Common myeloid progenitor, CD34-positive (primary cell): ENCODE measurements around the gene RCOR1.

Experiments used
- CTCF ChIA-PET: fragments of 350-600 bp; sonication (Branson Sonifier 250); formaldehyde crosslinking; loops from one replicate; lab custom pipeline; 2021; ENCODE audit warnings: antibody characterized with exemption; lab: Charles Lee
- POLR2A ChIA-PET: fragments of 350-600 bp; sonication (Branson Sonifier 250); formaldehyde crosslinking; loops from one replicate; lab custom pipeline; 2021; ENCODE audit warnings: antibody characterized with exemption; lab: Charles Lee
- DNase-seq, 3 donors: peaks; one replicate each; pipeline versions ENCODE4 v3.0.0 to v3.0.0-alpha.2; 2013
- H3K27ac ChIP-seq, 2 experiments: 1 replicate in 1 of 2; 2 replicates in 1 of 2; pipeline ENCODE4 v1.7.0; 2013; ENCODE audit warnings: inconsistent platforms in 2 of 2, low read length in 2 of 2, mild to moderate bottlenecking in 2 of 2, low read depth in 1 of 2, moderate library complexity in 1 of 2; ENCODE audit not compliant: severe bottlenecking in 2 of 2, insufficient read depth in 1 of 2, poor library complexity in 1 of 2
- H3K27me3 ChIP-seq, 5 experiments: replicated peaks in 2 of 5; 1 replicate in 3 of 5; 2 replicates in 2 of 5; pipeline versions ENCODE4 v1.6.1 to v1.7.0; 2013; ENCODE audit warnings: low read length in 4 of 5, mild to moderate bottlenecking in 2 of 5, moderate library complexity in 2 of 5, inconsistent platforms in 1 of 5; ENCODE audit not compliant: insufficient read depth in 5 of 5, control insufficient read depth in 4 of 5
- H3K36me3 ChIP-seq, 4 experiments: 1 replicate in 2 of 4; 2 replicates in 2 of 4; pipeline versions ENCODE4 v1.6.1 to v1.7.0; 2013; ENCODE audit warnings: low read length in 3 of 4, control low read depth in 1 of 4, mild to moderate bottlenecking in 1 of 4; ENCODE audit not compliant: control insufficient read depth in 4 of 4, insufficient read depth in 4 of 4
- H3K4me1 ChIP-seq, 4 experiments: 1 replicate in 3 of 4; 2 replicates in 1 of 4; pipeline versions ENCODE4 v1.6.1 to v1.7.1; 2013; ENCODE audit warnings: low read length in 3 of 4, mild to moderate bottlenecking in 3 of 4, control low read depth in 1 of 4, inconsistent platforms in 1 of 4, moderate library complexity in 1 of 4; ENCODE audit not compliant: control insufficient read depth in 4 of 4, insufficient read depth in 4 of 4; ENCODE audit errors: control extremely low read depth in 1 of 4
- H3K4me3 ChIP-seq, 7 experiments: 1 replicate in 4 of 7; 2 replicates in 3 of 7; pipeline versions ENCODE4 v1.5.1 to v1.7.0; 2013; ENCODE audit warnings: mild to moderate bottlenecking in 7 of 7, low read length in 6 of 7, moderate library complexity in 6 of 7, inconsistent platforms in 2 of 7, low read depth in 2 of 7, control low read depth in 1 of 7; ENCODE audit not compliant: insufficient read depth in 4 of 7, control insufficient read depth in 1 of 7; ENCODE audit errors: extremely low read depth in 1 of 7
- H3K9me3 ChIP-seq, 5 experiments: 1 replicate in 4 of 5; 2 replicates in 1 of 5; pipeline versions ENCODE4 v1.6.1 to v1.7.1; 2013; ENCODE audit warnings: low read length in 4 of 5, mild to moderate bottlenecking in 2 of 5, inconsistent platforms in 1 of 5, low read depth in 1 of 5, moderate library complexity in 1 of 5; ENCODE audit not compliant: control insufficient read depth in 4 of 5, insufficient read depth in 2 of 5; ENCODE audit errors: control extremely low read depth in 1 of 5
- WGBS: methylation state at CpG from one replicate; pipeline ENCODE4 v1.1.5; 2013; ENCODE audit not compliant: insufficient coverage; 5-methylcytosine and 5-hydroxymethylcytosine counted together

Gene RCOR1

GRCh38 chr14:102625564-102626296 lies 33.3 kb downstream of the RCOR1 start:
- ChIA-PET POLR2A (no interaction called here), CTCF (interaction anchor here (0.6 to 2.0 kb wide), 7 partner anchors 11 to 101 kb away, joined by 3 to 7 read pairs (median 4); no protein-coding TSS in a partner anchor)
- Histone ChIP-seq H3K4me3 (no peak overlapping the region), H3K27ac (peak overlapping the region in 1 of 2 experiments; percentile 16), H3K4me1 (peaks cover 9 to 38% (median 23%) of the 10 kb centered on the region in 4 experiments), H3K27me3 (no peaks in the 10 kb centered on the region), H3K9me3 (no peaks in the 10 kb centered on the region), H3K36me3 (peaks cover 0 to 9% (median 0%) of the 10 kb centered on the region in 4 experiments)
- no peak for DNase-seq
- WGBS = 93% methylated on average over 5 of the region's 6 CpGs

GRCh38 chr14:102626530-102626929 lies 34.1 kb downstream of the RCOR1 start:
- ChIA-PET POLR2A (no interaction called here), CTCF (interaction anchor here (0.6 to 2.0 kb wide), 7 partner anchors 12 to 102 kb away, joined by 3 to 7 read pairs (median 4); no protein-coding TSS in a partner anchor)
- DNase-seq = no peak
- WGBS = no CpG with 5 or more reads among the region's 1 CpG
- Histone ChIP-seq H3K4me1 (peaks cover 9 to 37% (median 22%) of the 10 kb centered on the region in 4 experiments), H3K9me3 (no peaks in the 10 kb centered on the region), H3K27ac (no peak overlapping the region), H3K27me3 (no peaks in the 10 kb centered on the region), H3K36me3 (peaks cover 0 to 10% (median 2%) of the 10 kb centered on the region in 4 experiments), H3K4me3 (no peak overlapping the region)

GRCh38 chr14:102629011-102629444 lies 36.6 kb downstream of the RCOR1 start:
- DNase-seq = peak; percentile 74 to 90 (median 76)
- Histone ChIP-seq H3K27me3 (no peaks in the 10 kb centered on the region), H3K9me3 (no peaks in the 10 kb centered on the region), H3K4me1 (peaks cover 9 to 33% (median 16%) of the 10 kb centered on the region in 4 experiments), H3K27ac (peak overlapping the region in 1 of 2 experiments; percentile 38), H3K36me3 (peaks cover 0 to 10% (median 3%) of the 10 kb centered on the region in 4 experiments), H3K4me3 (no peak overlapping the region)
- ChIA-PET CTCF (interaction anchor here (0.6 to 2.2 kb wide), 11 partner anchors 12 to 191 kb away, joined by 3 to 9 read pairs (median 3); no protein-coding TSS in a partner anchor), POLR2A (interaction anchor here (0.6 to 1.0 kb wide), 5 partner anchors 9 to 185 kb away, joined by 3 to 4 read pairs (median 3); no protein-coding TSS in a partner anchor)
- WGBS = 67% methylated on average over 5 of the region's 8 CpGs

- 100% methylated on average over 1 of the region's 3 CpGs for WGBS
- H3K27ac ChIP-seq = peak overlapping the region in 1 of 2 experiments; percentile 56
- no peak overlapping the region for H3K4me3 ChIP-seq
- DNase-seq = peak in 2 of 3 donors; percentile 38 to 66
- H3K27me3 ChIP-seq = no peaks in the 10 kb centered on the region
- H3K4me1 ChIP-seq = peaks cover 9 to 31% (median 16%) of the 10 kb centered on the region in 4 experiments
- H3K9me3 ChIP-seq = no peaks in the 10 kb centered on the region
- ChIA-PET POLR2A (interaction anchor here (0.9 to 1.0 kb wide), 4 partner anchors 10 to 38 kb away, joined by 3 to 4 read pairs (median 4); no protein-coding TSS in a partner anchor), CTCF (interaction anchor here (0.6 to 2.2 kb wide), 11 partner anchors 11 to 192 kb away, joined by 3 to 9 read pairs (median 4); no protein-coding TSS in a partner anchor)
- peaks cover 0 to 7% (median 3%) of the 10 kb centered on the region in 4 experiments for H3K36me3 ChIP-seq
Observed at GRCh38 chr14:102629808-102630350, 37.4 kb downstream of the RCOR1 start.

- ChIA-PET POLR2A (no interaction called here), CTCF (interaction anchor here (1.4 to 2.2 kb wide), 3 partner anchors 10 to 40 kb away, joined by 4 to 9 read pairs (median 5); no protein-coding TSS in a partner anchor)
- 97% methylated on average over 3 of the region's 5 CpGs for WGBS
Observed at GRCh38 chr14:102630405-102630804, 38.0 kb downstream of the RCOR1 start.

GRCh38 chr14:102630881-102631280 lies 38.4 kb downstream of the RCOR1 start:
- DNase-seq = no peak
- Histone ChIP-seq H3K9me3 (no peaks in the 10 kb centered on the region), H3K27me3 (no peaks in the 10 kb centered on the region), H3K27ac (no peak overlapping the region), H3K4me1 (peaks cover 9 to 31% (median 15%) of the 10 kb centered on the region in 4 experiments), H3K36me3 (peaks cover 0 to 7% (median 3%) of the 10 kb centered on the region in 4 experiments), H3K4me3 (no peak overlapping the region)
- CTCF ChIA-PET = interaction anchor here (1.0 to 2.2 kb wide), 4 partner anchors 10 to 64 kb away, joined by 3 to 9 read pairs (median 4); no protein-coding TSS in a partner anchor
- WGBS = 96% methylated on average over 8 of the region's 8 CpGs
- POLR2A ChIA-PET = no interaction called here

More at GRCh38 chr14:102630405-102630804, 38.0 kb downstream of the RCOR1 start:
- no peaks in the 10 kb centered on the region for H3K27me3 ChIP-seq
- H3K4me1 ChIP-seq = peaks cover 9 to 31% (median 16%) of the 10 kb centered on the region in 4 experiments
- H3K36me3 ChIP-seq = peaks cover 0 to 7% (median 3%) of the 10 kb centered on the region in 4 experiments
- H3K27ac ChIP-seq = no peak overlapping the region
- H3K9me3 ChIP-seq = no peaks in the 10 kb centered on the region
- no peak for DNase-seq
- no peak overlapping the region for H3K4me3 ChIP-seq
